Islet of Langerhans (tissue), 1 donor: ENCODE results near the gene RRP1B.
"Not testable (repeated sequence)": the region's sequence is repeated elsewhere in the genome, so short reads cannot be mapped to it uniquely, and the experiment has no call there.

Experiments
- FAIRE-seq: peaks from one replicate; lab custom pipeline; 2011; peaks lifted over from hg19 to GRCh38; lab: Jason Lieb, UNC

The RRP1B gene

DNA sequence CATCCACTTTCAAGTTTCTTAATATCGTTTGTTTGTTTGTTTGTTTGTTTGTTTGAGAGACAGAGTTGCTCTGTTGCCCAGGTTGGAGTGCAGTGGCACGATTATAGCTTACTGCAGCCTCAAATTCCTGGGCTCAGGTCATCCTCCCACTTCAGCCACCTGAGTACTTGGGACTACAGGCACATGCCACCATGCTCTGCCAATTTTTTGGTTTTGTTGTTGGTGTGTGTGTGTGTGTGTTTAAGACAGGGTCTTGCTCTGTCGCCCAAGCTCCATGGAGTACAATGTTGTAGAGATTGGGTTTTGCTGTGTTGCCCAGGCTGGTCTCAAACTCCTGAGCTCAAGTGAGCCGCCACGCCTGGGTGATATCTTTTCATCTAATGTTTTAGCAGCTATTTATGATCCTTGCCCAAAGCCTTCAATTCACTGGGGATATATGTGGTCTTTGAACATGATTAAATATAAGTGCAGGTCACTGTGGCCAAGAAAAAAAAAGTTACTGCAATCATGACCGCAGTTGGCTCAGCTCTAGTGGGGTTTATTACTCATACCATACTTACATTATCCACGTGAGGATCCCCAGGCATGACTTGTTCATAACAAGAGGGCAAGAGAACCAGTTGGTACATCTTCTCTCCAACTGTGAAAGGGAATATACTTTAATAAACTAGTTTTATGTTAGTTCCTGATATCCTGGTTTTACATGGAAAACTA lies 8.0 kb downstream of the RRP1B start:
- FAIRE-seq: no peak

- FAIRE-seq: no peak
Measured at GRCh38 chr21:43669828-43670605, 10.7 kb downstream of the RRP1B start.

- FAIRE-seq: no peak
Measured at GRCh38 chr21:43675871-43676270, 16.5 kb downstream of the RRP1B start.

DNA sequence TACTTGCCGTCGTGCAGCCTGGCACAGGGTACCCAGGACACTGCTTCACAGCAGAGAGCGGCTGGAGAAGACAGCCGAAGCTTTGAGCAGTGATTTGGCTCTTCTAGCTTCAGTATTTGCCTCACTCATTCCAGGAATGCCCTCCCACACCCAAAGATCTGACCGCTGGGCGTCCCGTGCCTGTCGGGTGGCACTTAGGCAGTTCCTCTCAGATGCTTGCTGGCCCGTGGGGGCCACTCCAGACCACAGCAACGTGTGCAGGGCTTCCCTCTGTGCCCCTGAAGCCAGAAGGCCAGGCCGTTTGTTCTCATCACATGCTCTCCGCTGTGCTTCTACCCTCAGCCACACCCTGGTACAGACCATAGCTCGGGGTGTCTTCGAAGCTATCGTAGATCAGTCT lies 17.0 kb downstream of the RRP1B start:
- no peak for FAIRE-seq

GRCh38 chr21:43679951-43680350 lies 20.6 kb downstream of the RRP1B start:
- FAIRE-seq: no peak

GRCh38 chr21:43680421-43680820 lies 21.1 kb downstream of the RRP1B start:
- FAIRE-seq: not testable (repeated sequence)

GRCh38 chr21:43681650-43682049 lies 22.3 kb downstream of the RRP1B start:
- no peak for FAIRE-seq

DNA sequence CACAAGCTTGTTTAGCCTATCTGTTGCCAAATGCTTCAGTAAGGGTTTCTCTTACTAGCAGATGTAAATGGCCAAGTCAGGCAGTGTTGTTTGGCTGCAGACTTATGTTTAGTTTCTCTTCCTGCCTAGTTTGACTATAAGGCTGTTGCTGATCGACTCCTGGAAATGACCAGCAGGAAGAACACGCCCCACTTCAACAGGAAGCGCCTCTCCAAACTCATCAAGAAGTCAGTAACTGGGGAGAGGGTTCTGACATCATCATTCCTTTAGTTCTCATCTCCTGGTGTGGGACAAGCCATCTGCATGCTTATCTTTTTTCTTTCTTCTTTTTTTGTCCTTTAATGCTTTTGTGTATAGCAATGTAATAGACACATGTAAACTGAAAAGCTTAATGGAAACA lies 25.1 kb downstream of the RRP1B start:
- no peak for FAIRE-seq

- FAIRE-seq: no peak
Measured at GRCh38 chr21:43686811-43687565, 27.6 kb downstream of the RRP1B start.

GRCh38 chr21:43687566-43688399 lies 28.4 kb downstream of the RRP1B start:
- no peak for FAIRE-seq

DNA sequence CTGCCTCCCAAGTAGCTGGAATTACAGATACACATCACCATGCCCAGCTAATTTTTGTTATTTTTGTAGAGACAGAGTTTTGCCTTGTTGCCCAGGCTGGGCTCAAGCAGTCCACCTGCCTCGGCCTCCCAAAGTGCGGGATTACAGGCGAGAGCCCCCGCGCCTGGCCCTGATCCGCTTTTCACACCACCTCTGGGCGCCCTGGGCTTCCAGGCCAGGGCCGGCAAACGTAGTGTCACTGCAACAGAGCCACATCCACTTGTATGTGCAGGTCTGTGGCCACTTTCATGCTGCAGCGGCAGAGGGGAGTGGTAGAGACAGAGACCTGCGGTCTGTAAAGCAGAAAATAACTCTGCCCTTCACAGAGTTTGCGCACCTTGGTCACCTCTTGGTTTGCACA lies 29.5 kb downstream of the RRP1B start:
- FAIRE-seq: no peak

DNA sequence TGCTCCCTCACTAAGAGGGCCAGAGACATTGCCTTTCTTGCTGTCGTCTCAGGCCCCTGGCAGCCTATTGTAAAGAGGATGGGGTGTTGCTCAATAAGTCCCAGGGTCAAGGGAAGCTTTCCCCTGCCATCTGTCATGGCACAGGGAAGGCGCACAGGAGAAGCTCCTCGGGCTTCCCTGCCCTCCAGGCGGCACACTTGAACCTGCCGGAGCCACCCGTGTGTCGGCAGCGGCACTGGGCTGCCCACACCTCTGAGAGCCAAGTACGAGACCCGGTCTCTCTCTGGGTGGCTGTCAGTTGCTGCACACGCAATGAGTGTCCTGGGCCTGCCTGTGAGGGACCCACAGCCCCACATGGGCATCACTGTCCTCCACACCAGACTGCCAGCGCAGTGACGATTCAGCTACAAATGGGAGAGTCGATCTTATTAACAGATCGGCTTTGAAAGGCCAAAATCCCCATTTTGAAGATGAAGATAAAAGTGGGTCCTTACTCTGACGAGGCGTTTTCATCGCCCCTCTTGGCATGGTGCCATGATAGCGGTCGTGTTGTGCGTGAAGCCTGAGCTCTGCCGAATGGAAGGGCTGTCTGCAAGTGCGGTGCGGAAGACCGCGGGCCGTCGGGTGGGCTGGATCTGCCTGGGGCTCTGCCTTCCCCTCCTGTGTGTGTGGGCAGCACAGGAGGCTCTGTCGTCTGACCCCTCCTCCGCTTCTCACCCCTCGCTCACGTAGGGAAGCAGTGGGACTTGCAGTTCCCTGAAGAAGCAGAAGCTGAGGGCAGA lies 30.4 kb downstream of the RRP1B start:
- no peak for FAIRE-seq

DNA sequence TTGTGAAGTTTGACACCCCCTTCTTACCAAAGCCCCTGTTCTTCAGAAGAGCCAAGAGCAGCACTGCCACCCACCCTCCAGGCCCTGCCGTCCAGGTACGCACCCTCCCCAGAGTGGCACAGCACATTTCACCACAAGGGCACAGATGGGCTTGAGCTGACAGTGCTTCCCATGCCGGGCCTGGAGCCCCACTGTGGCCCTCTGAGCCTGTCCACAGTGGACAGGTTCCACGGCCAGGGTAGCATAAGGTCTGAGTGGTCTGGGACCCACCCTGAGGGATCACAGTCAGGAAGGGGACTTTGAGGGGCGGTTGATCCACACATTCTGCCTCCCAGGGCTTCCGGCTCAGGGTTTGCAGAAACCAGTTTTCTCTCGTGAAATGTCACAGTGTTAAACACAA lies 31.0 kb downstream of the RRP1B start:
- FAIRE-seq: no peak

- no peak for FAIRE-seq
Measured at GRCh38 chr21:43691086-43691795, 31.9 kb downstream of the RRP1B start.

GRCh38 chr21:43691801-43692200 lies 32.4 kb downstream of the RRP1B start:
- FAIRE-seq: no peak

DNA sequence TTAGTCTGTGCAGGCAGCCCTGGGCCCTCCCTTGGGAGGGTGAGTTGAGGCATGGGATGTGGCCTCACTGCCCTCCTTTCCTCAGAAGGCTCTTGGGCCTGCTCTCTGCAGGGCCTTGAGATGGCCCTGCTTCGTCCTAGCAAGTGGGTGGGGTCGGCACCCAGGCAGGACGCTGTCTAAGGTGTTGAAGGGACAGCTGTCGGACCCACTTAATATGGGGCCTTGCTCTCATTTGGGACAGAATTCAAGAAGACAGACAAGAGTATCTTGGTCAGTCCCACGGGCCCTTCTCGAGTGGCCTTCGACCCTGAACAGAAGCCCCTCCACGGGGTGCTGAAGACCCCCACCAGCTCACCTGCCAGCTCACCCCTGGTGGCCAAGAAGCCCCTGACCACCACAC lies 33.6 kb downstream of the RRP1B start:
- FAIRE-seq: no peak

- no peak for FAIRE-seq
Measured at GRCh38 chr21:43693981-43694380, 34.6 kb downstream of the RRP1B start.

DNA sequence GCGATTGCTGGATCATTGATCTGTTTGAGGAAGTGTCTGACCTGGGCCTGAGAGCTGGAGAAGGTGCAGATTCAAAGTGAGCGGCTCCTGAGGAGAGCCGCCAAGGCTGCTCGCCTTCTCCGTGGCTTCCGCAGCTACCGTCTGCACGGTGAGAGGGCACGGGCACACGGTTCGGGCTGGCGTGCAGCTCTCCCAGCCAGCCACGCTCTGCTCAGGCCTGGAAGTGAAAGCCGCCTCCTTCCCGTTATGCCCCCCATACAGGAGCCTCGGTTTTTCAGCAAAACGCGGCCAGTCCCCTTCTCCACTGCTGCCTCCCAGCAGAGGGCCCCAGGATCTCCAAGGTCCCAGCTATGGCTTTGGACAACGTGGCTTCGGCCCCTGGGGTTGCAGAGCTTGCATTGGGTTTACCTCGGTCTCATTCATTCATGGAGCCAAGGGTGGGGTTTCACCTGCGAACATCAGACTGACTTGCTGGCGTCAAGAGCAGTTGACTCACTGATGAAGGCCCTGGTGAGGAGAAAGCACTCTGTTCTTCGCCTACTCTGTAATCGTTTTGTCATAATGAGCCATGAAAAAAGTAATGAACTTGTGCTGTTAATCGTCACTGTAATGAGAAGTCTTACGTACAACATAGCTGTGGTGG lies 35.2 kb downstream of the RRP1B start:
- no peak for FAIRE-seq

DNA sequence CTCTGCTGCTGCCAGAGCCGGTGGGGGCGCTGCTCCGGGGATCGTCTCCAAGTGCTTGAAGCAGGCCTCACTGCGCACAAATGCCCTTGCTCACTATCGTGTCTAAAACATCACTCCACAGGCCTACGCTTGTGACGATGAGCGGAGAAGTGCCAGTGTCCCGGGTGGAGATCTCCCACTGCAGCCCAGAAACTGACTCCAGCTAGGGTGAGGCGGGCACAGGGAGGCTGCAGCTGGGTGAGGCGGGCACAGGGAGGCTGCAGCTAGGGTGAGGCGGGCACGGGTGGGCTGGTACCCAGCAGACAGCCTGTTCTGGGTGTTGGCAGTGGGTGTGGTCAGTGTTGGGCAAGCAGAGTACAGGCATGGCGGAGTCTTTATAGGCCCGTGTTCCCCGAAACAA lies 36.9 kb downstream of the RRP1B start:
- no peak for FAIRE-seq
